Activated CD4-positive, alpha-beta T cell treated with anti-CD3 and anti-CD28 coated beads, Interleukin-2, amount 50 U/mL, for 1 hour (primary cell): ENCODE measurements around the gene MRTFB.
"Not testable (repeated sequence)": the region's sequence is repeated elsewhere in the genome, so short reads cannot be mapped to it uniquely, and the experiment has no call there.

ENCODE experiments used
- DNase-seq: peaks from one replicate; pipeline ENCODE4 v3.0.0-alpha.2; 2020

The MRTFB gene

DNA sequence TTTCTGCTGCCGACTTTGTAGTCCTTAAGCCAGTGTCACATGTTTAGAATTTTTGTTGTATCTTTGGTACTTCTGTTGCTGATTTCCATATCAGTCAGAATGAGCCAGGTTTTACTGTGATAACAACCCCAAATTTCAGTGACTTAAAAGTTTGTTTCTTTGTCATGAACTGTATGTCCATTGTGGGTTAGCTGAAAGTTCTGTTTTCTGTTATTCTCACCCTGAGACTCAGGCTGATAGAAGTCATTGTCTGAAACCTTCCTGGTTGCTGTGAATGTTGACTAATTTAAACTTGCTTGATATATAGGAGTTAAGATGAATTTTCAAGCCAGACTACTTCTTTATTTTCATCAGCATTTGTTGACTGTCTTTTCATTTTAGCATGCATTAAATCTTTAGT, 68.8 kb downstream of the MRTFB start:
- DNase-seq, result no peak

DNA sequence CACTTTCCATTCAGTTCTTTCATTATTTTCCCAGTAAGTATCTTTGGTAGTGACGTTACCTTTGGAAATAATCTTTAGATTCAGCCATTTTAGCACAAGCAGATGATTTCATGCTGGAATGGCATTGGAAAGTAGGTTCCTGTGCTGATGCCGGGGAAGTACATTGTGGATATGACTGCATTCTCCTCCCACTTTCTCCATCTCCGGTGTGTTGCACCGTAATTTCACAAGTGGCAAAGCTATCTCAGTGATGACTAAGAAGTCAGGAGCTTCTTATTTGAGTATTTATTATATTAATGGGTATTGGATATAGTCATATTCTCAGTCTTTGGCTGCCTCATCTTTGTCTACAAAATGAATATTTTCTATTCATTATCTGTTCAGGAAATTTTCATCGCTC, 69.8 kb downstream of the MRTFB start:
- no peak for DNase-seq

DNA sequence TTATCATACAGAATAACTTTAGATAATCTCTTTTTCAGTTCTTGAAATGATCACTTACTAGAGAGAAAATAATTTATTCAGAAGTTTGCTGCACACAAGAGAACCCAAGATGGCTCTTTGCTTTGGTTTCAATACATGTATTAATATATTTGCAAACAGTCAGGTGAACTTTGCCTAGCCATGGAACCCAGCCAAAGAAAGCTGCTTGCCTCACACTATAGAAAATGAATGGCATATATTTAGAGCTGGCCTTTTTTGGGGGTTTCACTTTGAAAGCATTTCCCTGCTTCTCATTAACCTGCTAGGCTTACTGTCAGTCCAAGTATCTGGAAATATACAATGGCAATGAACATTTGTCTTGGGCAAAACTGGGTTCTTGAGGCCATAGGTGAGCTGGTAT, 75.3 kb downstream of the MRTFB start:
- DNase-seq, result no peak

DNA sequence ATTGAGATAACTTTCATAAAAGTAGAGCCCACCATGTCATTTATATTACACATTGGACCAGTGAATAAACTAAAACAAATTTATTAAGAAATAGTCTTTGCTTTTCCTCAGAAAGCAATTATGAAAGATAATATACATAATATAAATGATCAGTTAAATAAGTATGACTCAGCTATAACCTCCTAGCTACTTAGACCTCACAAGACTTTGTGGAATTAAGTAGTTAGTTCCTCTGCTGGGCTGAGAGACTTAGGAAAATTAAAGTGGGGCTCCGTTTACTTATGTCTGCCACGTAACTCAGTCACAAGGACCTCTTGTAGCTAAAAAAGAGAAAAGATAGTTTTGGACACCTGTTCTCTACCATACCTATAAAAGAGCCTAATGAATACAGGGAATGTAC, 76.9 kb downstream of the MRTFB start:
- no peak for DNase-seq

DNA sequence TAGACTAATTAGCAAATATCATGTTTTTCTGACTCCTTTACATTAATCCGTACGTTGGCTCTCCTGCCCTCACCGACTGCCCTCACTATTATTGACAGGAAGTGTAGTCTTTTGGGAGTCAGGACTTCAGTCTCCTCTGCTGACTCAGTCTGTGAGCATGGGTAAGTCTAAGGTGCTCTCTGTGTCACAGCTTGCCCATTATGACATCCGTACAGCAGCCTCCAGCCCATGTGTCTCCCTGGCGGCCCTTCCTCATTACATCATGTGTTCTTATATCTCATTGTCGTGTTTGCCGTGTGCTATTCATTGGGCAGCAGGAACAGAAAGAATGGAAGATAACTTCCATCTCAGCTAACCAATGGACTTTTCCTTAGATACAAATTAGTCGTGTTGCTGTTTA, 77.5 kb downstream of the MRTFB start:
- no peak for DNase-seq

DNA sequence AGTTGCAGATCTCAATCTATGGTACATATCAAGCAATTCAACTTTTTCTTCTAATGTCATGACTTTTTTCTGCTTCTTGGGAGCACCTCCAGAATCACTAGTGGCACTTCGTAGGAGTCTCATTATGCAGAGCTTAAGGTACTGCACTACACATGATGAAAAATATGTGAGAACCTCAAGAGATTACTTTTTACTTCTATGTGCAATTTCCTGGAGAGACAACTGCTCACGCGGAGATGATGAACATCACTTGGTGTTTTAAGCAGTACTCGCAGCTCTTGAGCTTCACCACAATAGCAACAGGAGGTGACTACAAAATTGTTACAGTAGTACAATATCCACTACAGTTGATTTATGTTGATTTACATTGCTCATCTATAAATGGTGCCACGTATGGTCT, 79.7 kb downstream of the MRTFB start:
- no peak for DNase-seq

DNA sequence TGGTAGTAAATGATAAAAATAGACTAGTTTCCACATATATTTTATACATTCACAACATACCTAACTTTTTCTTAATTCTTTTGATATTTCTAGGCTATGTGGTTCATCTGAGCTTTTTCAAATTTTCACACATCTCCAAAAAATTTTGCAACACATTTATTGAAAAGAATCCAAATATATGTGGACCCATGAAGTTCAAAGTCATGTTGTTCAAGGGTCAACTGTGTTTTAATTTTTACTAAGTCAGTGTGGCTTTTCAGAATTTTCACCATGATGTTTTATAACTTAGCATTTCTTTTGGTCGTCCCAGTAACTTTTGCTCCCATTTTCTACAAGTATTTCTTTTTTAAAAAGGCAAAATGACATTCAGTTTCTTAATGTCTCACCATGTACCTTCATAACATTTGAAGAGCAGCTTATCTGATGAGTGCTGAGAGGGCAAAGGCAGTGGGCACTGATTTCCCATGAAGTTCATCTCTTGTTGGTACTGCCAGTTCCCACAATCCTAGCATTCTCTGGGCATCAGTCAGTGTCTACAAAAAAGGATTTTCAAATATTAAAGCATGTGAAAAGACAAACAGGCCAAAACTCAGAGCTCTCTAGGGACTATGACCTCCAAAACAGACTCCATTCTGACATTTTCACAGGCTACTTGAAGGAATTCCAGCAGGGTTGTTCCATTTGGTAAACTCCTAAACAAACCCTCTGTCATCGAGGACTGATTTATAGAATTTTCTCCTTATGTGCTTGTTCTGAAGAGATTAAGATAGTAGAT, 80.3 kb downstream of the MRTFB start:
- no peak for DNase-seq

DNA sequence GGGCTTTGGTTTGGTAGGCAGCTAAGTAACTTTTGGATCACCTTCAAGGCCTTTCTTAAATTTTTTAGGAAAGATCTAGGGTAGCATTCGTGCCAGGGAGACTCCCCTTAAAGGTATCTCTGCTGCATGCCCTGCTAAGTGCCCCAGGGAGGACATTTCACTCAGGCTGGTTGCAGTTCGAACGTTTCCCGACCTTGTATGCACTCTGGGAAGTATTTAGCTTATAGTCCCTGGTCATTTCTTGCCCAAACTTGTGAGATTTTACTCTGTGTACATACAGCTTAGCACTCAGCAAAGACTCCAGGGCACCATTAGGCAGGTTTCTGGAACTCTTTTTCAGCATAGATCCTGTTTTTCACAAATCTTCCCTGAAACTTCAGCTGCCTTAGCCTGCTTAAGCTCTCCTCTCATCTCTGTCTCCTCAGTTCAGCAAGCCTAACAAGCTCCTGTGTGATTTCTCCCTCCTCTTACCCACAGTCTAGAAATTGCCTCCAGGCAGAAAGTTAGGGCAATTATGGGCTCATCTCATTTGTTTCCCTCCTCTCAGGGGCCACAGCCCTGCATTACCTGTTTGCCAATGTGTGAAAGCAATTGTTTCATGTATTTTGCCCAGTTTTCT, 84.6 kb downstream of the MRTFB start:
- DNase-seq, result no peak

DNA sequence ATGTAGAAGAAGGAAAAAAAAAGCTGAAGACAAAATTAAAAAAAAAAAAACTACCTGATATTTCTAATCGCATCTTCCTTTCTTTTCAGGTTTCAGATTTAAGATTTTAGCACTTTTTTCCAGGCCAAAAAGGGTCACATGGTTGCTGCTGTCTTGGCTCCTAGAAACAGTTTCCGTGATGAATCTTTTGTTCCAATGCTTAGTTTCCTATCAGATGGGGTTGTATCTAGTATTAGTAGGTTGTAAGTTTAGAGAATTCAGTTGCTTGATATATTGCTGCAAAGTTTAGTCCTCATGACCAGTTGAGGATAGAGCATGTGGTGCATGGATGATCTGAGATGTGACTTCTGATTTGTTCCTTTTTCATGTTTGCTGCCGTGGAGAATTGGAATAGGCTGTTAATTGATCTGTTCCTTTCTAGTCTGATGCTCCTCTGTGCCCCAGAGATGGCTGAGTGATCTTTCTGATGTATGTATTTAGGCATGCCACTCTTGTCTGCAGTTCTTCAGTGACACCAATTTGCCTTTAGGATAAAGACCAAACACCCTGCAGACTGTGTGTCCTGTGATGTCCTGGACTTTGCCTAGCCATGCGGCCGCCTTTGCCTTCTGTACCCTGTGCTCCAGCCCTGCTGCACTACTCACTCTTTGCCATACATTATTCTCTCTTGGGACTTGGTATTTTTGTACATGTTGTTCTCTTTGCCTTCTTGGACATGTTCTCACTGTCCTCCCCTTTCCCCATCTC, 94.0 kb downstream of the MRTFB start:
- DNase-seq, result no peak

DNA sequence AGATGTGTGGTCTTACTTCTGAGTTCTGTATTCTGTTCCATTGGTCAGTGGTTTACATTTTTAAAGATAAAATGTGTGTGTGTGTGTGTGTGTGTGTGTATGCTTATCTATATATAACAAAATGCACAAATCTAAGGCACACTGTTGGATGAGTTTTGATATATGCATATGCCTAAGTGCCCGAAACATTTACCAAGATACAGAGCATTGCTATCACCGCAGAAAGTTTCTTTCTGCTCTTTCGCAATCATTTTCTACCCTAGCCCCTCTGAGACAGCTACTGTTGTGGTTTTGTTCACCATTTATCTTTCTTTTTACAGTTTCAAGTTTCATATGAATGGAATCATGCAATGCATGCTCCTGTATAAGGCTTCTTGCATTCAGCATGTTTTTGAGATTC, 97.0 kb downstream of the MRTFB start:
- DNase-seq, result no peak

DNA sequence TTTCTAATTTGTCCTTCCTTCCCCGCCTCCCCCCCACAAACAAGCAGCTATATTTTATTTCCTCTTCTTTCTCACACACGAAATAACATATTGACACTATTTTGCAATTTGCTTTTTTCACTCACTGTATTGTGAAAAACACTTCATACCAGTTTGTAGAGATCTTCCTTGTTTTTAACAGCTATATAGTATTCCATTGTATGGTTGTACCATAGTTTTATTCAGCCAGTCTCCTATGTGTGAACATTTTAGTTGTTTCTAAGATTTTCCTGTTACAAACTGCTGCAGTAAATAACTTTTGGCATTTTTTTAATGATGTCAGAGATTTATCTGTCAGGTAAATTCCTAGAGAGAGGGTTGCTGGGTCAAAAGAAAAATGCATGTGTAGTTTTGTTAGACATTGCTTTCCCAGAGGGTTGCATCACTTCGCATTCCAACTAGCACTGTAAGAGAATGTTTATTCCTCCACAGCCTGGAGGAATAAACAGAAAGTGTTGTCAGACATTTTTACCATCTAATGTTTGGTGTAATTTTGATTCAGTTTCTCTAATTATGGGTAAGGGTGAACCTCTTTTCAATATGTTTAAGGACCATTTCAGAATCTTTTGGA, 101.2 kb downstream of the MRTFB start:
- DNase-seq, result no peak

DNA sequence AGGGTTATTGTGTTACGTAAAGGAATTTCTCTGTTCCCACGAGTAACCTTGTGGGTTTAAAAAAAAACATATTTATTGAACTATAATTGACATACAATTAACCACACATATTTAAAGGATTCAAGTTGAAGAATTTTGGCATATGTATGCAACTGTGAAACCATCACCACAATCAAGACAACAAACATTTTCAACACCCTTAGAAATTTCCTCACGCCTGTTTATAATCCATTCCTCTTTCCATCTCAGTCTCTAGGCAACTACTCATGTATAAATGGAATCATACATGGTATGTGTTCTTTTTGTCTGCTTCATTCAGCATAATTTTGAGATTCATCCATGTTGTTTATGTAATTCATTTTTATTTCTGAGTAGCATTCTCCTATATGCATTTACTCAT, 104.0 kb downstream of the MRTFB start:
- no peak for DNase-seq

DNA sequence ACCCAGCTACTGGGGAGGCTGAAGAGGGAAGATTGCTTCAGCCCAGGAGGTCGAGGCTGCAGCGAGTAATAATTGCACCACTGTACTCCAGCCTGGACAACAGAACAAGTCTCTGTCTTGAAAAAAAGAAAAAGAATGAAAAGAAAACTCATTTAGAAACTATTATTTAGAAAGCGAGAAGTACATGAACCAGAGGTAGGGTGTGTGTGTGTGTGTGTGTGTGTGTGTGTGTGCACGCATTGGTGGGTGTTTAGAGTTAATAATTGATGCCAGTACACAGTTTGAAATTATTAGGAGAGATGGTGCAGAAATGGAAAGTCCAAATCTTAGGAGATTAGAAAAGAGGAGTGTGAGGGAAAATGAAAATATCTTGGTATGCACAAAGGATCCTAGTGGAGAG, 106.6 kb downstream of the MRTFB start:
- no peak for DNase-seq

DNA sequence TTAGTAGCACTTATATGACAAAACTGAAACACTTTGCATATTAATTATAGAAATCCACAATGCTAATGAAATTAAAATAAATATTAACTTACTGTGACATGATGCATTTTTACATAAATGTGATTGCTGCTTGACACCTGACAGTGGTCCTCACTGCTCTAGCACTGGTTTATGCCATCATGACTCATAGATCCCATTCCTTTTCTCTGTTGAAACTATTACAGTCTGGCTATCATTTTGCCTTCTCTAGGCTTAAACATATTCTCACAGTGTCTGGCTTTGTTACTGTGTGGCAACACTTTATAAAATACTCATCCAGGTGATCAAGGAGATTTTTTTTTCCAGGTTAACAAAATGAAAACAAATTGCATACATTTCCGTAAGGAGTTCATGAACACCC, 108.0 kb downstream of the MRTFB start:
- no peak for DNase-seq

DNA sequence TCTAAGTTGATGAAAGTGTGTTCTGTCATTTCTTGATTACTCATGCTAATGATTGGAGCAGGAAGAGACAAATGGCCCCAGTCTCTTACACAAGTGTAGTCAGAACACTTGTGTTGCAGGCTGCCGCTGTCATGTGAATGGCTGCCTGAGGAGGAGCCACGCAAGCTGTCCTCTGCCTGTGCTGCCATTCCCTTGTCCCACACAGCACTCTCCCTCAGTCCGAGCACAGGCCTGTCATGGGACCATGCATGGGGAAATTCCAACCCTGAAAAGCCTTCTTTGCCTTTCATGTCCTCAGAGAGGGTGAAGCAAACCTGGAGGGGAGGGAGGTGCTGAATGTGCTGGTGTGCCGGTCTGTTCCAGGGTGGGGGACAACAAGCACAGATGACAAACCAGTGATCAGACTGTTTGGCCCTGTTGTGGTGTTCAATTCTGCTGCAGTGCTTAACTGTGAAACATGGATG, 109.4 kb downstream of the MRTFB start:
- no peak for DNase-seq

DNA sequence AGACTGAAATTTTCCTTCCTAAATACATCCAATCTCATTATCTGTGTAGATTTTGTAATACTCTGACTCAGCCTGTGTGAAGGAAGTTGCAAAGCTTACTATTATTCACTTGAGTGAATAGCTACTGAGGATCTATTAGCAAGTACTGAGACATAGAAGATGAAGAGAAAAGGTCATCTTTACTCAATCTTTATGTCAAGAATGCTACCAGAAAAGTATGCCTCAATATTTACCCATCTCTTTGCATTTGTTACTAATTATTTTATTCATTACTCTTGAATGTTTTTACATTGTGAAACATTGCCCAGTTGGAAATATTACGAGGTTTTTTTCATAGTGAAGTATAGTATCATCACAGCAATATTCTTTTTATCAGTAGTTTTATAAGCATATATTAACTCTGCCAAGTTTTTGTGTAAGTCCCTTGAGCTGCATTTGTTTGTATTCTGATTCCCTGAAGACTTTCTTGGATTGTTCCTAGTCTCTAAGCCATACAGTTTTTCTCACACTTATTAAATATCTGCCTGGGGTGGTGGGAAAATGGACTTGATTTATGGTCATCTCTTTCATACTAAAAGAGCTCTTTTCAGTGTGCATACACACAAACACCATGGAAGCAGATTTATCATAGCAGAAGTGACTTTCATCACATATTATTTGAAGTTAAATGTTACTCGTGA, 110.4 kb downstream of the MRTFB start:
- DNase-seq, result no peak

DNA sequence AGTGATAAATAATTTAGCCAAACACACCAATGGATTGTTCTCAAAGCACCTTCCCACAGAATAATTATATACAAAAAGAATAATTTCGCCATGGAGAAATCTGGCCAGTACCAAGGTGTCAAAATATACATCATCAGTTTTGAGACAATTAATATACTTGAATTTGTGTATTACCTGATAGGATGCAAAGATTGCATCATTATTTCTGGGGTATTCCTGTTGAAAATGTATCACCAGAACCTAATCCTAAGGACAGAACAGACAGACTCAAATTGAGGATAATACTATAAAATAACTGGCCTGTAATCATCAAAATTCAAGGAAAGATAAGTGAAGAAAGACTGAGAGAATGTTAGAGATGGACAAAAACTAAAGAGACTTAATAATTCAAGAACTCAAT, 111.9 kb downstream of the MRTFB start:
- no peak for DNase-seq

DNA sequence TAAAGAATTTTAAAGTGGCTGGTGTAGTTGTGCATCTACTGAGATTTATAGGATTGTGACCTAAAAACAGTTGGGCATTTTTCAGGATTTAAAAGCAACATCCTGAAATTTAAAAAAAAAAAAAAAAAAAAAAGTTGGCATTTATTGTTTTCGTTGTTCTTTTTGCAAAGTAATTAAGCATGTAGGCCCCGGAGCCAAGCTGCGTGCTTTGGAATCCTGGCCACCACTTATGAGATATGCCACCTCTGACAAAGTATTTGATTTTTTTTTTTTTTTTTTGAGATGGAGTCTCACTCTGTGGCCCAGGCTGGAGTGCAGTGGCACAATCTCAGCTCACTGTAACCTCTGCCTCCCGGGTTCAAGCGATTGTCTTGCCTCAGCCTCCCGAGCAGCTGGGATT, 112.8 kb downstream of the MRTFB start:
- not testable (repeated sequence) for DNase-seq

DNA sequence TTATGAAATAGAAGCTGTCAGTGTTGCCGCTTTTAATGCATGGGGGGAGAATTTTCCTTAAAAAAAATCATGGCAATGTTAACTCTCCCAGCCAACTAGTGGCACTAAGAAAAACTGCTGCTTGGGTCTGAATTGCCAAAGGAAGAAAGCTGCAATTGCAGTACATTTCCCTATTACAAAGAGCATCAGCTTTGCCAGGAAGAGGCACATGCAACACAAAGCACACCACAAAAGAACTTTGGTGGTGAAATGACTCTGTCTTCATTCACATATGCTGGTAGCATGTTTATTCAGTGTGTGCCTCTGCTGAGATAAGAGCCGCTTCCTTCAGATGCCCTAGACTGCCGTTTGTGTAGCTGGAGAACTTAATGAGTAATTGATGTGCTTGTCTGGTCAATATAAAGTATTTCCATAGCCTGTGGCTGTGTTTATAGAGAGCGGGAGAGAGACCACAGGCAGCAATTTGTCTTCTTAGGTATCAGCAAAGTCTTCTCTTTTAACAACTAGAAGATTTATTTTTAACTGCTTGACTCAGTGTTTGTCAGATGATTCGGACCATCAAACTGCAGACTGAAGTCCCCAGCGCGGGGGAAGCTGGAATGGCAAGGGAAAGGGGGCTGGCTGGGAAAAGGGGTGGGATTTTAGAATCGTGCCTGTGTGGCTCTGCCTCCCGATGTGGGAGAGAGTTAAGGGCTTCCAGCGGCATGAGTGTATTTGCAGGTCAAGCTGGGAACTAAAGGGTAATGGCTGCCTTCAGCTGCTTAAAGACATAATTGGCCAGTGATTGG, 115.1 kb downstream of the MRTFB start:
- DNase-seq, result no peak

DNA sequence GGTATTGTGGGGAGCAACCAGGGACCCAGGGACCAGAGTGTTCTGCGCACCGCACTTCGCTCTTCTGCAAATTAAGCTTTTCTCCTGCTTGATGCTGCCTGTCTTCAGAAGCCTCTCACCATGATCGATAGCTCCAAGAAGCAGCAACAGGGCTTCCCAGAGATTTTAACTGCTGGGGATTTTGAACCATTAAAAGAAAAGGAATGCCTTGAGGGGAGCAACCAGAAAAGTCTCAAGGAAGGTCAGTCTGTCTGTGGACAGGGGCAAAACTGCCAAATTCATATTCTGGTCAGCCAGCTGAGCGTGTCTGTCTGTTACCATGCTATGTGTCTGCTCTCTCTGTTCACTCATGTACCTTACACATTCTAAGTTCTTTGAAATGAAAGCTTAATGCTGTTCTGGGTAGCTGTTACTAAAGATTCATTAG, 115.7 kb downstream of the MRTFB start:
- no peak for DNase-seq

DNA sequence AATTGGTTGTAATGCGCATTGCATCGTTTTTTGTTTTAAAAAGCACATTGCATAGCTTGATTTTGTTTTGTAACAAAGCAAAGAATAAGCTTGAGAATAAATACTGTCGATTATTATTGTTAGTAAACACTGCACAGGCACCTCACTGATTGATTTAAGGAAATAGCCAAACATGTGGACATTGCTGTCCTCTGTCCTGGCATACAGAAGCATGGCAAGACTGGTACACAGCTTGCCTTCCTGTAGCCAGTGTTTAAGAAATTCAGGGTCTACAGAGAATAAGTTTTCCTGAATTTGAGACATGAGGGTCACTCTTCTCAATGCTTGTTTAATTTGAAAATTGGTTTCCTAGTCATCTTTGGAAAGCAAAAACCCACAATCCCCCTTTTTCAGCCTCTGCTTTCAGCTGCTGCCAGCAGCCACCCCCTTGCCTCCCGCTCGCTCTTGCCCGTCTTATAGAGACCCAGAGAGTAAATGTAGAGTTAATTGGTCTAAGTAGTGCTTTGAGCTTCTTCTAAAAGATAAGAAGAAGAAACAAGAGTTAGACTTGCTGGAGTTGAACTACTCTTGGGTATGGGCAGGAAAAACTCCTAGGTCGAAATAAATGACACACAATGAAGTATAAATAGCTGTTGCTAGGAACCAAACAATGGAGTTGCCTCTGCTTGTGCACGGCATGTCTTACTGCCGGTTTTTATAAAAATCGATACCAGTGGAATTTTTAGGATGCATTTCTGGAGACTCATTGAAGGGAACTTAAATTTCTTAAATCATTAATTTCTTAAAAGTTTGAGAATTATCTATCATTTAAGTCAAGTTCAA, 116.6 kb downstream of the MRTFB start:
- DNase-seq, result no peak
